IMR-90 (cell line): ENCODE results near the gene FOSL2. TPM values are rescaled to one million over a fixed set of nuclear protein-coding genes. Genes with fewer than 3 reads are reported as not detected.

Experiments used
- ATAC-seq: fragments of 200-7000 bp; cut with Tn5 transposase; 2 replicates; pipeline ENCODE4 v1.9.1; 2020; ENCODE audit warnings: low read depth, mild to moderate bottlenecking, moderate library complexity
- BruUV-seq: library from RNA; stranded (reverse); fragments of 400-500 nt; replicated peaks from 2 replicates; lab custom pipeline; 2021; lab: Mats Ljungman, UMichigan
- CTCF ChIA-PET: fragments of 300-600 bp; formaldehyde crosslinking; extraction: SDS; loops from one replicate; lab custom pipeline; 2021; ENCODE audit warnings: antibody characterized with exemption; lab: Yijun Ruan, JAX
- POLR2A ChIA-PET: fragments of 300-600 bp; sonication (Branson Sonifier 250); formaldehyde crosslinking; loops from one replicate; lab custom pipeline; 2022; ENCODE audit warnings: antibody characterized with exemption; ENCODE audit not compliant: unreplicated experiment; lab: Charles Lee
- DNase-seq: peaks from one replicate; pipeline ENCODE4 v3.0.0; 2013
- H2AFZ ChIP-seq: replicated peaks from 2 replicates; pipeline ENCODE3; 2013; ENCODE audit warnings: low read length, mild to moderate bottlenecking; ENCODE audit not compliant: poor library complexity
- H2AK5ac ChIP-seq: 2 replicates; pipeline ENCODE4 v1.6.1; 2013; ENCODE audit warnings: low read depth, low read length, inconsistent platforms
- H2AK9ac ChIP-seq: replicated peaks from 2 replicates; pipeline ENCODE3; 2013; ENCODE audit warnings: mild to moderate bottlenecking, low read depth, low read length, moderate library complexity; ENCODE audit not compliant: poor library complexity
- H2BK120ac ChIP-seq: 2 replicates; pipeline ENCODE4 v1.6.1; 2013; ENCODE audit warnings: low read depth, low read length, inconsistent platforms
- H2BK15ac ChIP-seq: 3 replicates; pipeline ENCODE4 v1.6.1; 2013; ENCODE audit warnings: low read depth, low read length, inconsistent platforms
- H2BK20ac ChIP-seq: 2 replicates; pipeline ENCODE4 v1.6.1; 2013; ENCODE audit warnings: low read depth, mild to moderate bottlenecking, inconsistent platforms, low read length, moderate library complexity
- H2BK5ac ChIP-seq: 2 replicates; pipeline ENCODE4 v1.6.1; 2013; ENCODE audit warnings: mild to moderate bottlenecking, low read depth, low read length, inconsistent platforms; ENCODE audit not compliant: poor library complexity, severe bottlenecking
- H3K14ac ChIP-seq: replicated peaks from 2 replicates; pipeline ENCODE4 v1.6.1; 2013; ENCODE audit warnings: low read depth, low read length, inconsistent platforms
- H3K18ac ChIP-seq: 2 replicates; pipeline ENCODE4 v1.6.1; 2013; ENCODE audit warnings: low read depth, low read length, control low read depth
- H3K23ac ChIP-seq: 2 replicates; pipeline ENCODE4 v1.6.1; 2013; ENCODE audit warnings: low read depth, low read length, inconsistent platforms
- H3K27ac ChIP-seq: 2 replicates; pipeline ENCODE4 v1.5.1; 2013; ENCODE audit warnings: mild to moderate bottlenecking, control low read depth, low read length; ENCODE audit not compliant: insufficient read depth
- H3K27me3 ChIP-seq: 2 replicates; pipeline ENCODE4 v1.6.1; 2013; ENCODE audit warnings: low read length; ENCODE audit not compliant: control insufficient read depth, insufficient read depth
- H3K36me3 ChIP-seq: 2 replicates; pipeline ENCODE4 v1.6.1; 2013; ENCODE audit warnings: low read length, mixed read lengths; ENCODE audit not compliant: control insufficient read depth, insufficient read depth
- H3K4ac ChIP-seq: 2 replicates; pipeline ENCODE4 v1.6.1; 2013; ENCODE audit warnings: low read depth, low read length, inconsistent platforms
- H3K4me1 ChIP-seq: 2 replicates; pipeline ENCODE4 v1.6.1; 2013; ENCODE audit warnings: low read length, mixed read lengths; ENCODE audit not compliant: control insufficient read depth, insufficient read depth
- H3K4me2 ChIP-seq: 2 replicates; pipeline ENCODE4 v1.6.1; 2013; ENCODE audit warnings: low read depth, mild to moderate bottlenecking, control low read depth, low read length, moderate library complexity
- H3K4me3 ChIP-seq: 2 replicates; pipeline ENCODE4 v1.5.1; 2013; ENCODE audit warnings: low read depth, mild to moderate bottlenecking, control low read depth, low read length, moderate library complexity; ENCODE audit not compliant: insufficient read depth
- H3K56ac ChIP-seq: 2 replicates; pipeline ENCODE4 v1.6.1; 2013; ENCODE audit warnings: low read length, inconsistent platforms; ENCODE audit not compliant: insufficient read depth; ENCODE audit errors: extremely low read depth
- H3K79me1 ChIP-seq, 2 experiments: 2 replicates each; pipeline ENCODE4 v1.6.1; 2013; ENCODE audit warnings: low read length in 2 of 2, inconsistent platforms in 1 of 2, low read depth in 1 of 2
- H3K9ac ChIP-seq: 2 replicates; pipeline ENCODE4 v1.6.1; 2013; ENCODE audit warnings: low read depth, low read length, control low read depth
- H3K9me1 ChIP-seq: 2 replicates; pipeline ENCODE4 v1.6.1; 2013; ENCODE audit warnings: low read length, inconsistent platforms; ENCODE audit not compliant: insufficient read depth
- H3K9me3 ChIP-seq: 2 replicates; pipeline ENCODE4 v1.6.1; 2013; ENCODE audit warnings: low read length; ENCODE audit not compliant: control insufficient read depth, insufficient read depth
- H4K20me1 ChIP-seq: 2 replicates; pipeline ENCODE4 v1.6.1; 2013; ENCODE audit warnings: low read length, inconsistent platforms; ENCODE audit not compliant: insufficient read depth
- H4K5ac ChIP-seq: 2 replicates; pipeline ENCODE4 v1.6.1; 2013; ENCODE audit warnings: mild to moderate bottlenecking, low read depth, low read length, control low read depth
- H4K8ac ChIP-seq, 2 experiments: 2 replicates each; pipeline ENCODE4 v1.6.1; 2013; ENCODE audit warnings: low read depth in 2 of 2, low read length in 2 of 2, control low read depth in 1 of 2, inconsistent platforms in 1 of 2
- H4K91ac ChIP-seq: 2 replicates; pipeline ENCODE4 v1.6.1; 2013; ENCODE audit warnings: low read depth, low read length, inconsistent platforms; ENCODE audit not compliant: insufficient read depth
- BHLHE40 ChIP-seq: fragments of 150-350 bp; IDR thresholded peaks from 2 replicates; pipeline ENCODE4 v1.6.1; 2016; ENCODE audit warnings: mild to moderate bottlenecking, low read depth, low read length
- CEBPB ChIP-seq: IDR thresholded peaks from 2 replicates; pipeline ENCODE4 v1.6.1; 2012; ENCODE audit warnings: low read depth, low read length, improper control_type of control experiment
- FOS ChIP-seq: fragments of 150-350 bp; IDR thresholded peaks from 2 replicates; pipeline ENCODE4 v1.6.1; 2016; ENCODE audit warnings: low read depth, low read length
- MAZ ChIP-seq: IDR thresholded peaks from 2 replicates; pipeline ENCODE4 v1.6.1; 2012; ENCODE audit warnings: low read depth, mild to moderate bottlenecking, low read length, improper control_type of control experiment, moderate library complexity, borderline replicate concordance
- RFX5 ChIP-seq: IDR thresholded peaks from 2 replicates; pipeline ENCODE4 v1.8.0; 2012; ENCODE audit warnings: low read depth, mild to moderate bottlenecking, low read length, moderate library complexity
- WGBS, 2 experiments: methylation state at CpG; one replicate each; pipeline versions ENCODE4 v1.1.5 to v1.1.7; 2013; ENCODE audit warnings: missing lambda C conversion rate in 2 of 2; ENCODE audit not compliant: insufficient read length in 1 of 2; ENCODE audit errors: extremely low coverage in 2 of 2; 5-methylcytosine and 5-hydroxymethylcytosine counted together
- dilution Hi-C: fragments of 300-500 bp; cut with HindIII; formaldehyde crosslinking; loops from one replicate; pipeline ENCODE4 v1.14.3; 2018; ENCODE audit warnings: low sequenced_read_pairs; ENCODE audit not compliant: unreplicated experiment
- in situ Hi-C: fragments of 300-500 bp; cut with MboI; formaldehyde crosslinking; loops from 3 replicates; pipeline ENCODE4 v1.14.3; 2019; ENCODE audit warnings: low sequenced_read_pairs, inconsistent platforms, mixed read lengths
- intact Hi-C: fragments of 100-400 bp; cut with micrococcal nuclease; formaldehyde crosslinking; loops from 2 replicates; pipeline ENCODE4 v1.10.0; 2022
- polyA plus RNA-seq, 3 experiments: library from polyadenylated mRNA; depleted of rRNA; stranded (reverse); fragments of >200 nt; gene quantifications; 2 replicates each; pipeline ENCODE4 v1.2.3, GENCODE V29; 2012; ENCODE audit warnings: low replicate concordance in 1 of 3
- total RNA-seq: library from RNA; depleted of rRNA; stranded (reverse); fragments of >200 nt; gene quantifications from 2 replicates; pipeline ENCODE4 v1.2.3, GENCODE V29; 2012
- TF ChIP-seq, protein P1 (sequence below): fragments of 150-350 bp; IDR thresholded peaks from 2 replicates; pipeline ENCODE4 v1.6.1; 2017; ENCODE audit warnings: mild to moderate bottlenecking, antibody characterized with exemption, low read length, low read depth

FOSL2 gene
- total and polyA plus RNA-seq, 2 of the 4 experiments (the other 2 are of a cell fraction), result 31.4 to 46.3 TPM

DNA sequence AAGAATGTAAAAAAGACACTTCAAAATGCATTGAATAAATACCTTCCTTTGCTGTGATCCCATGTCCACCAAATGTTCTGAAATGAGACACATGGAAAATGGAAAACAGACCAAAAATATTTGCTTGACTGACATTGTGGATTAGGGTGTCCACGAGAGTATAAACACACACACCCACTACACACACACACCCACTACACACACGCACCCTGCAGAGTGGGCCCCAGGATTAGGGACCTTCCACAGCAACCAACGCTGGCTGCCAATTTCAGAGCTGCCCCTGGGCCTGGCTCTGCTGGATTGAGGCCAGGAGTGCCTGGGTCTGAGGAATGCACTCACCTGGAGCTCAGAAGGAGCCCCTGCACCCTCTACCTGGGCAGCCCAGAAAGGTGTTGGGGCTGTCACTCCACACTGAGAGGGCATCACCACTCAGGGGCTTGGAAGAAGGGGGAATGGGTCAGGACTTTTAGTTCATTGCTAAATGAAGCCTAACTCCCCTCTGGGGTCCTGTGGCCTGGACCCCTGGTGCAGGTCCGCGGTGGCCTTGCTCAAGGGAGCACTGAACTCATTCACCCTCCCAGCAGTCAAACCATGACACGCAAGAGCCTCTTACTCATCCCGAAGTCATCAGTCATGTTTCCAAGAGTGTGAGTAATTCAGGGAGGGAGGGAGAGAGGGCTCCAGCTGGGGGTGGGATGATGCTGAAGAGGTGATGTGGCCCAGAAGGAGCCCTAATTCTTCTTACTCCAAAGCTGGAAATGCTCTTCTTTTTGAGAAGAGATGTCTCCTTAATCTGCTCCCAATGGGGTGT is 53.0 kb downstream of the FOSL2 start:
- Histone ChIP-seq H2BK5ac (peak overlapping the region; percentile 95), H4K20me1 (no peaks in the 10 kb centered on the region), H2BK15ac (peak overlapping the region; percentile 90; the same call in 2 of the 3 replicates), H3K4me3 (no peak overlapping the region), H2AK9ac (peak overlapping the region; percentile 60), H3K4ac (peak overlapping the region; percentile 93), H3K27me3 (no peaks in the 10 kb centered on the region), H2BK20ac (peak overlapping the region; percentile 92), H3K4me2 (peak overlapping the region; percentile 43), H3K4me1 (peaks cover 37% of the 10 kb centered on the region), H3K9me1 (peaks cover 43% of the 10 kb centered on the region), H3K9ac (no peak overlapping the region), H2AFZ (peak overlapping the region; percentile 85), H3K18ac (peak overlapping the region; percentile 71; the same call in 1 of the 2 replicates), H3K27ac (peak overlapping the region; percentile 63), H2BK120ac (peak overlapping the region; percentile 98), H4K5ac (peak overlapping the region; percentile 21; the same call in 1 of the 2 replicates), H2AK5ac (peak overlapping the region; percentile 98), H3K9me3 (no peaks in the 10 kb centered on the region), H3K79me1 (peaks cover 4 to 40% of the 10 kb centered on the region in 2 experiments; a peak in 3 of 4 replicates), H4K91ac (peak overlapping the region; percentile 95), H3K36me3 (no peaks in the 10 kb centered on the region), H4K8ac (peak overlapping the region; percentile 28 to 97; a peak in 2 of 4 replicates), H3K56ac (peak overlapping the region; percentile 24; the same call in 1 of the 2 replicates), H3K23ac (peak overlapping the region; percentile 70; the same call in 1 of the 2 replicates), H3K14ac (peak overlapping the region; percentile 76)
- BruUV-seq, result no TSS peak
- ATAC-seq (peak; percentile 84), DNase-seq (peak; percentile 97)
- WGBS, 2 experiments, result no CpG with 5 or more reads among the region's 7 CpGs
- dilution Hi-C loops (no loop called here), in situ Hi-C loops (no loop called here), intact Hi-C loops (loop anchor here (5.0 kb wide), 1 partner anchor 743 kb away; no protein-coding TSS in a partner anchor)
- ChIA-PET POLR2A (interaction anchor here (0.6 kb wide), 1 partner anchor 76 kb away, joined by 11 read pairs; no protein-coding TSS in a partner anchor), CTCF (interaction anchor here (1.0 kb wide), 1 partner anchor 742 kb away, joined by 3 read pairs; no protein-coding TSS in a partner anchor)
- TF ChIP-seq RFX5 (no peak), CEBPB (peak; percentile 85), FOS (peak; percentile 93), MAZ (peak; percentile 96), BHLHE40 (no peak)
- TF ChIP-seq, protein P1, sequence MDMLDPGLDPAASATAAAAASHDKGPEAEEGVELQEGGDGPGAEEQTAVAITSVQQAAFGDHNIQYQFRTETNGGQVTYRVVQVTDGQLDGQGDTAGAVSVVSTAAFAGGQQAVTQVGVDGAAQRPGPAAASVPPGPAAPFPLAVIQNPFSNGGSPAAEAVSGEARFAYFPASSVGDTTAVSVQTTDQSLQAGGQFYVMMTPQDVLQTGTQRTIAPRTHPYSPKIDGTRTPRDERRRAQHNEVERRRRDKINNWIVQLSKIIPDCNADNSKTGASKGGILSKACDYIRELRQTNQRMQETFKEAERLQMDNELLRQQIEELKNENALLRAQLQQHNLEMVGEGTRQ, result no peak
